Panc1 (cell line): ENCODE results near the gene TMEM106C. TPM values are rescaled to one million over a fixed set of nuclear protein-coding genes. Genes with fewer than 3 reads are reported as not detected.

Source experiments
- ATAC-seq: fragments of 200-7000 bp; cut with Tn5 transposase; 2 replicates; pipeline ENCODE4 v1.9.1; 2020; ENCODE audit warnings: mild to moderate bottlenecking, moderate library complexity
- BruUV-seq: library from RNA; stranded (reverse); fragments of 400-500 nt; replicated peaks from 2 replicates; lab custom pipeline; 2021; lab: Mats Ljungman, UMichigan
- CTCF ChIA-PET: fragments of 300-600 bp; sonication (Branson Sonifier 250); formaldehyde crosslinking; loops from one replicate; lab custom pipeline; 2022; ENCODE audit warnings: antibody characterized with exemption; lab: Charles Lee
- POLR2A ChIA-PET: fragments of 300-600 bp; sonication (Branson Sonifier 250); formaldehyde crosslinking; loops from one replicate; lab custom pipeline; 2022; ENCODE audit warnings: antibody characterized with exemption; lab: Charles Lee
- DNase-seq: peaks from one replicate; pipeline ENCODE4 v3.0.0-alpha.2; 2010; ENCODE audit warnings: low read depth, low spot score
- H3K27ac ChIP-seq: 2 replicates; pipeline ENCODE4 v1.5.1; 2011; ENCODE audit warnings: mild to moderate bottlenecking, low read length, inconsistent platforms
- H3K27me3 ChIP-seq: fragments of 200-500 bp; sonication (Bioruptor generic); 2 replicates; pipeline ENCODE4 v1.6.0; 2014; ENCODE audit warnings: low read length, inconsistent platforms; ENCODE audit not compliant: control insufficient read depth, insufficient read depth
- H3K36me3 ChIP-seq: fragments of 200-500 bp; sonication (Bioruptor generic); 2 replicates; pipeline ENCODE4 v1.5.1; 2014; ENCODE audit warnings: inconsistent platforms, mild to moderate bottlenecking, low read length, moderate library complexity; ENCODE audit not compliant: control insufficient read depth, insufficient read depth
- H3K4me1 ChIP-seq: 2 replicates; pipeline ENCODE4 v1.5.1; 2011; ENCODE audit warnings: inconsistent platforms, mild to moderate bottlenecking, low read length, moderate library complexity; ENCODE audit not compliant: control insufficient read depth, insufficient read depth
- H3K4me3 ChIP-seq, 2 experiments: 2 replicates each; pipeline ENCODE4 v1.5.1; 2011 to 2012; ENCODE audit warnings: low read depth in 2 of 2, low read length in 2 of 2, mild to moderate bottlenecking in 2 of 2, inconsistent platforms in 1 of 2, moderate library complexity in 1 of 2
- H3K9me3 ChIP-seq: fragments of 200-500 bp; sonication (Bioruptor generic); 2 replicates; pipeline ENCODE4 v1.5.1; 2014; ENCODE audit warnings: low read depth, mild to moderate bottlenecking, inconsistent platforms, low read length, moderate library complexity; ENCODE audit not compliant: control insufficient read depth, insufficient read depth
- POLR2AphosphoS5 ChIP-seq: IDR thresholded peaks from 2 replicates; pipeline ENCODE4 v1.6.1; 2012; ENCODE audit warnings: mild to moderate bottlenecking, low read depth, low read length, moderate library complexity
- REST ChIP-seq, 2 experiments: IDR thresholded peaks; 2 replicates each; pipeline ENCODE4 v1.6.1; 2011 to 2012; ENCODE audit warnings: low read depth in 2 of 2, control low read depth in 1 of 2, low read length in 1 of 2, mild to moderate bottlenecking in 1 of 2, moderate library complexity in 1 of 2; ENCODE audit not compliant: insufficient read depth in 1 of 2
- SIN3A ChIP-seq: IDR thresholded peaks from 2 replicates; pipeline ENCODE4 v1.6.1; 2012; ENCODE audit warnings: low read depth, mild to moderate bottlenecking, low read length, moderate library complexity, borderline replicate concordance; ENCODE audit not compliant: insufficient read depth
- TCF7L2 ChIP-seq: IDR thresholded peaks from 2 replicates; pipeline ENCODE4 v1.6.1; 2011; ENCODE audit warnings: mild to moderate bottlenecking, low read depth, low read length, inconsistent platforms
- in situ Hi-C: cut with HindIII; loops from 2 replicates; pipeline ENCODE4 v1.10.0; 2016; ENCODE audit warnings: low sequenced_read_pairs, low pct_unique_long_range_greater_than_20kb
- intact Hi-C: fragments of 100-400 bp; cut with micrococcal nuclease; formaldehyde crosslinking; loops from one replicate; pipeline ENCODE4 v1.10.0; 2022; ENCODE audit not compliant: unreplicated experiment
- total RNA-seq: library from RNA; stranded (reverse); gene quantifications from one replicate; pipeline ENCODE4 v1.2.1, GENCODE V29; 2021; ENCODE audit not compliant: unreplicated experiment
- TF ChIP-seq, protein P1 (sequence below): fragments of 450-650 bp; IDR thresholded peaks from 2 replicates; pipeline ENCODE4 v1.5.1; 2017; ENCODE audit warnings: mild to moderate bottlenecking

TMEM106C gene
- total RNA-seq, 1 experiment from 2014 or later = 93.7 TPM

DNA sequence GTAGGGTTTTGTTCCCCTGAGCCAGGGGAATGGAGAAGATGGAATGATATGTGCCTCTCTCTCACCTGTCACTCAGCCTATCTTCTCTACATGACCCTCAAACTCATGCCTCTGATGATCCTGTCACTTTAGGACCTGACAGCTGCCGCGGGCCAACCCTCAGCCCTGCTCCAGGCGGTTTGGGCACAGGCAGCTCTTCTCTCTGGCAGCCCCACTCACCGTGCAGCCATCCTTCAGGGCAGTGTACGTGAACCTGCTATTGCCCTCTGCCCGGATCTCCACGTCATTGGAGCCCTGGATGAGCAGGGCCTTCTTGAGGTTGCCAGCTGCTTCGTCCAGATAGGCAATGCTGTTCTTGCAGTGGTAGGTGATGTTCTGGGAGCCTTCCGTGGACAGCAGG is 10.5 kb downstream of the TMEM106C start:
- ATAC-seq = no peak
- no TSS peak for BruUV-seq
- Histone ChIP-seq H3K4me1 (no peaks in the 10 kb centered on the region), H3K36me3 (no peaks in the 10 kb centered on the region), H3K9me3 (no peaks in the 10 kb centered on the region), H3K27ac (no peak overlapping the region), H3K4me3 (no peak overlapping the region), H3K27me3 (no peaks in the 10 kb centered on the region)
- POLR2A ChIA-PET = no interaction called here
- intact Hi-C loops (no loop called here), in situ Hi-C loops (no loop called here)
- CTCF ChIA-PET = no interaction called here
- TF ChIP-seq TCF7L2 (no peak), POLR2AphosphoS5 (no peak), REST (IDR thresholded peaks at IDR 0.05; ENCODE audit: insufficient read depth in 1 of 2, low read depth in 2 of 2, low read length in 1 of 2) (no peak), SIN3A (no peak)
- TF ChIP-seq, protein P1, sequence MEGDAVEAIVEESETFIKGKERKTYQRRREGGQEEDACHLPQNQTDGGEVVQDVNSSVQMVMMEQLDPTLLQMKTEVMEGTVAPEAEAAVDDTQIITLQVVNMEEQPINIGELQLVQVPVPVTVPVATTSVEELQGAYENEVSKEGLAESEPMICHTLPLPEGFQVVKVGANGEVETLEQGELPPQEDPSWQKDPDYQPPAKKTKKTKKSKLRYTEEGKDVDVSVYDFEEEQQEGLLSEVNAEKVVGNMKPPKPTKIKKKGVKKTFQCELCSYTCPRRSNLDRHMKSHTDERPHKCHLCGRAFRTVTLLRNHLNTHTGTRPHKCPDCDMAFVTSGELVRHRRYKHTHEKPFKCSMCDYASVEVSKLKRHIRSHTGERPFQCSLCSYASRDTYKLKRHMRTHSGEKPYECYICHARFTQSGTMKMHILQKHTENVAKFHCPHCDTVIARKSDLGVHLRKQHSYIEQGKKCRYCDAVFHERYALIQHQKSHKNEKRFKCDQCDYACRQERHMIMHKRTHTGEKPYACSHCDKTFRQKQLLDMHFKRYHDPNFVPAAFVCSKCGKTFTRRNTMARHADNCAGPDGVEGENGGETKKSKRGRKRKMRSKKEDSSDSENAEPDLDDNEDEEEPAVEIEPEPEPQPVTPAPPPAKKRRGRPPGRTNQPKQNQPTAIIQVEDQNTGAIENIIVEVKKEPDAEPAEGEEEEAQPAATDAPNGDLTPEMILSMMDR = no peak
- DNase-seq = no peak

GRCh38 chr12:47975036-47975620 is 11.7 kb downstream of the TMEM106C start:
- Histone ChIP-seq H3K27ac (no peak overlapping the region), H3K36me3 (no peaks in the 10 kb centered on the region), H3K4me3 (no peak overlapping the region), H3K9me3 (no peaks in the 10 kb centered on the region), H3K4me1 (no peaks in the 10 kb centered on the region), H3K27me3 (no peaks in the 10 kb centered on the region)
- ATAC-seq = no peak
- in situ Hi-C loops = no loop called here
- POLR2A ChIA-PET = interaction anchor here (0.7 kb wide), 1 partner anchor 236 kb away, joined by 3 read pairs; no protein-coding TSS in a partner anchor
- TF ChIP-seq TCF7L2 (no peak), POLR2AphosphoS5 (no peak), SIN3A (no peak), REST (IDR thresholded peaks at IDR 0.05; ENCODE audit: insufficient read depth in 1 of 2, low read depth in 2 of 2, low read length in 1 of 2) (no peak)
- TF ChIP-seq, protein P1 = no peak
- CTCF ChIA-PET = no interaction called here
- no TSS peak for BruUV-seq
- DNase-seq = no peak
- intact Hi-C loops = no loop called here
